WTC11 (cell line): ENCODE measurements around the gene SH3RF2.

Experiments
- AR ChIP-seq: fragments of 250-450 bp; sonication (Bioruptor Pico); IDR thresholded peaks from 2 replicates; pipeline ENCODE4 v1.9.0; 2021; ENCODE audit warnings: mild to moderate bottlenecking
- ATF3 ChIP-seq: sonication (generic); formaldehyde crosslinking; conservative IDR thresholded peaks from 2 replicates; pipeline ENCODE4 v1.8.1; 2022; ENCODE audit warnings: mild to moderate bottlenecking, missing genetic modification reagents
- CTCF ChIP-seq: fragments of 200-600 bp; IDR thresholded peaks from 2 replicates; pipeline ENCODE4 v1.8.0; 2022; ENCODE audit warnings: antibody characterized with exemption
- FOXJ3 ChIP-seq: sonication (generic); formaldehyde crosslinking; IDR thresholded peaks from 2 replicates; pipeline ENCODE4 v1.9.0; 2021; ENCODE audit warnings: missing genetic modification reagents, mild to moderate bottlenecking, borderline replicate concordance
- HMGXB4 ChIP-seq: sonication (generic); formaldehyde crosslinking; IDR thresholded peaks from 2 replicates; pipeline ENCODE4 v1.8.1; 2023; ENCODE audit warnings: mild to moderate bottlenecking, moderate library complexity, missing genetic modification reagents
- IRF2 ChIP-seq: sonication (generic); formaldehyde crosslinking; IDR thresholded peaks from 2 replicates; pipeline ENCODE4 v1.8.0; 2022; ENCODE audit warnings: low read depth, missing genetic modification reagents, borderline replicate concordance
- JUN ChIP-seq: sonication (generic); formaldehyde crosslinking; IDR thresholded peaks from 2 replicates; pipeline ENCODE4 v1.8.0; 2023; ENCODE audit warnings: mild to moderate bottlenecking, missing genetic modification reagents
- MAX ChIP-seq: sonication (generic); formaldehyde crosslinking; IDR thresholded peaks from 2 replicates; pipeline ENCODE4 v1.8.0; 2022; ENCODE audit warnings: mild to moderate bottlenecking, missing genetic modification reagents
- PRDM15 ChIP-seq: sonication (generic); formaldehyde crosslinking; IDR thresholded peaks from 2 replicates; pipeline ENCODE4 v1.8.0; 2022; ENCODE audit warnings: missing genetic modification reagents
- USF1 ChIP-seq: sonication (generic); formaldehyde crosslinking; IDR thresholded peaks from 2 replicates; pipeline ENCODE4 v1.8.0; 2022; ENCODE audit warnings: mild to moderate bottlenecking, missing genetic modification reagents
- ZNF138 ChIP-seq: sonication (generic); formaldehyde crosslinking; conservative IDR thresholded peaks from 2 replicates; pipeline ENCODE4 v1.8.1; 2022; ENCODE audit warnings: mild to moderate bottlenecking, moderate library complexity, missing genetic modification reagents
- ZNF263 ChIP-seq: sonication (generic); formaldehyde crosslinking; IDR thresholded peaks from 2 replicates; pipeline ENCODE4 v1.8.1; 2022; ENCODE audit warnings: low read depth, mild to moderate bottlenecking, moderate library complexity, missing genetic modification reagents
- ZNF512 ChIP-seq: sonication (generic); formaldehyde crosslinking; IDR thresholded peaks from 2 replicates; pipeline ENCODE4 v1.8.1; 2022; ENCODE audit warnings: missing genetic modification reagents, borderline replicate concordance

GRCh38 chr5:145971108-145971507 lies 34.7 kb downstream of the SH3RF2 start:
- TF ChIP-seq CTCF (no peak), JUN (CRISPR knock-in tag) (no peak), ZNF263 (CRISPR knock-in tag) (no peak), PRDM15 (CRISPR knock-in tag) (no peak), ZNF138 (CRISPR knock-in tag) (no peak), AR (no peak), FOXJ3 (CRISPR knock-in tag) (no peak), IRF2 (CRISPR knock-in tag) (no peak), MAX (CRISPR knock-in tag) (no peak), ZNF512 (CRISPR knock-in tag) (no peak), HMGXB4 (CRISPR knock-in tag) (no peak), USF1 (CRISPR knock-in tag) (no peak), ATF3 (CRISPR knock-in tag) (no peak)
